AG04450 (cell line): ENCODE measurements around the gene RNF20. TPM values are rescaled to one million over a fixed set of nuclear protein-coding genes. Genes with fewer than 3 reads are reported as not detected.
"Not testable (repeated sequence)": the region's sequence is repeated elsewhere in the genome, so short reads cannot be mapped to it uniquely, and the experiment has no call there.

Experiments used
- CTCF ChIA-PET: fragments of 300-600, 350-600 bp; formaldehyde crosslinking; extraction: SDS; loops from one replicate; lab custom pipeline; 2022; ENCODE audit warnings: antibody characterized with exemption, inconsistent platforms; lab: Charles Lee
- POLR2A ChIA-PET: fragments of 350-600 bp; formaldehyde crosslinking; extraction: SDS; loops from one replicate; lab custom pipeline; 2021; ENCODE audit warnings: antibody characterized with exemption, inconsistent platforms; lab: Yijun Ruan, JAX
- DNase-seq: peaks from one replicate; pipeline ENCODE4 v3.0.0-alpha.2; 2011; ENCODE audit warnings: low read depth, low spot score
- H3K27ac ChIP-seq: one replicate; pipeline ENCODE4 v1.5.1; 2012; ENCODE audit warnings: low read depth, low read length, control low read depth
- H3K27me3 ChIP-seq: one replicate; pipeline ENCODE4 v1.6.0; 2012; ENCODE audit warnings: low read length; ENCODE audit not compliant: control insufficient read depth, insufficient read depth
- H3K4me3 ChIP-seq: 2 replicates; pipeline ENCODE4 v1.5.1; 2011; ENCODE audit warnings: mild to moderate bottlenecking, low read depth, low read length, control low read depth
- H3K9me3 ChIP-seq: 2 replicates; pipeline ENCODE4 v1.5.1; 2012; ENCODE audit warnings: low read length; ENCODE audit not compliant: control insufficient read depth, insufficient read depth
- CTCF ChIP-seq: IDR thresholded peaks from 2 replicates; pipeline ENCODE4 v1.5.1; 2011; ENCODE audit warnings: low read depth, low read length, control low read depth, inconsistent platforms
- polyA plus RNA-seq: library from polyadenylated mRNA; depleted of rRNA; stranded (reverse); fragments of >200 nt; gene quantifications from 2 replicates; pipeline ENCODE4 v1.2.3, GENCODE V29; 2011

The RNF20 gene
- polyA plus RNA-seq, 1 experiment, result 42.0 TPM

GRCh38 chr9:101582553-101582952 is 48.9 kb downstream of the RNF20 start:
- POLR2A ChIA-PET, result no interaction called here
- Histone ChIP-seq H3K4me3 (no peak overlapping the region), H3K9me3 (no peaks in the 10 kb centered on the region), H3K27me3 (no peaks in the 10 kb centered on the region), H3K27ac (no peak overlapping the region)
- CTCF ChIA-PET, result no interaction called here
- TF ChIP-seq CTCF, result no peak
- peak; percentile 43 for DNase-seq

- H3K27me3 ChIP-seq, result no peaks in the 10 kb centered on the region
- ChIA-PET POLR2A (no interaction called here), CTCF (no interaction called here)
- no peak overlapping the region for H3K27ac ChIP-seq
- TF ChIP-seq CTCF, result no peak
- H3K4me3 ChIP-seq, result no peak overlapping the region
- DNase-seq, result no peak
- H3K9me3 ChIP-seq, result no peaks in the 10 kb centered on the region
These were observed 52.1 kb downstream of the RNF20 start for GRCh38 chr9:101585740-101586139.

- ChIA-PET POLR2A (no interaction called here), CTCF (no interaction called here)
- no peaks in the 10 kb centered on the region for H3K9me3 ChIP-seq
- no peak overlapping the region for H3K27ac ChIP-seq
- no peak overlapping the region for H3K4me3 ChIP-seq
- TF ChIP-seq CTCF, result no peak
- DNase-seq, result no peak
- H3K27me3 ChIP-seq, result no peaks in the 10 kb centered on the region
These were observed 53.0 kb downstream of the RNF20 start for GRCh38 chr9:101586651-101587050.

GRCh38 chr9:101587332-101588043 is 53.8 kb downstream of the RNF20 start:
- H3K27me3 ChIP-seq, result no peaks in the 10 kb centered on the region
- ChIA-PET POLR2A (no interaction called here), CTCF (no interaction called here)
- H3K4me3 ChIP-seq, result no peak overlapping the region
- DNase-seq, result no peak
- no peak overlapping the region for H3K27ac ChIP-seq
- TF ChIP-seq CTCF, result no peak
- no peaks in the 10 kb centered on the region for H3K9me3 ChIP-seq

- DNase-seq, H3K27ac ChIP-seq, H3K9me3 ChIP-seq, H3K4me3 ChIP-seq, POLR2A ChIA-PET, H3K27me3 ChIP-seq: not testable (repeated sequence)
- CTCF ChIA-PET, result interaction anchor here (1.2 kb wide), 1 partner anchor 10 kb away, joined by 4 read pairs; no protein-coding TSS in a partner anchor
These were observed 56.4 kb downstream of the RNF20 start for GRCh38 chr9:101590074-101590473.
